GM21367 (cell line): Measurements from ENCODE around the gene FKBP6.
"Not testable (repeated sequence)": the region's sequence is repeated elsewhere in the genome, so short reads cannot be mapped to it uniquely, and the experiment has no call there.

ENCODE experiments used
- ATAC-seq: cut with Tn5 transposase; IDR thresholded peaks from one replicate; pipeline ENCODE4 v1.9.1; 2021; ENCODE audit not compliant: unreplicated experiment

FKBP6 gene

GRCh38 chr7:73387908-73388414 is 60.0 kb downstream of the FKBP6 start:
- no peak for ATAC-seq

GRCh38 chr7:73391396-73391795 is 63.4 kb downstream of the FKBP6 start:
- ATAC-seq = no peak

GRCh38 chr7:73394422-73394821 is 66.5 kb downstream of the FKBP6 start:
- ATAC-seq = no peak

GRCh38 chr7:73395538-73396503 is 67.9 kb downstream of the FKBP6 start:
- ATAC-seq = no peak

- ATAC-seq = no peak
These were observed 69.7 kb downstream of the FKBP6 start for GRCh38 chr7:73397521-73398281.

GRCh38 chr7:73399185-73400050 is 71.5 kb downstream of the FKBP6 start:
- not testable (repeated sequence) for ATAC-seq

- not testable (repeated sequence) for ATAC-seq
These were observed 76.9 kb downstream of the FKBP6 start for GRCh38 chr7:73404860-73405259.
